ENCODE measurements around the gene TRAK2.

GRCh38 chr2:201358684-201359083 lies 92.6 kb downstream of the TRAK2 start:
- TF ChIP-seq POLR2AphosphoS5 (IDR thresholded peaks at IDR 0.05) (no peak), CTCF (IDR thresholded peaks at IDR 0.05) (no peak), EP300 (IDR thresholded peaks at IDR 0.05) (no peak)
